GM23338 (cell line): ENCODE measurements around the gene OR1D5.

Experiments
- CREB1 ChIP-seq: fragments of 250-450 bp; sonication (Bioruptor Pico); IDR thresholded peaks from 2 replicates; pipeline ENCODE4 v1.5.0; 2020; ENCODE audit warnings: low read depth, mild to moderate bottlenecking, moderate library complexity
- EZH2 ChIP-seq: fragments of 200-600 bp; sonication (generic); IDR thresholded peaks from one replicate; pipeline ENCODE4 v1.8.0; 2017; ENCODE audit warnings: antibody characterized with exemption, mild to moderate bottlenecking, low read depth; ENCODE audit not compliant: unreplicated experiment
- EZH2phosphoT487 ChIP-seq: fragments of 200-600 bp; sonication (generic); IDR thresholded peaks from one replicate; pipeline ENCODE4 v1.8.1; 2018; ENCODE audit warnings: antibody characterized with exemption; ENCODE audit not compliant: unreplicated experiment
- JUNB ChIP-seq: IDR thresholded peaks from one replicate; pipeline ENCODE4 v1.6.1; 2016; ENCODE audit warnings: antibody characterized with exemption; ENCODE audit not compliant: unreplicated experiment
- NANOG ChIP-seq: IDR thresholded peaks from 2 replicates; pipeline ENCODE4 v1.6.1; 2016; ENCODE audit warnings: antibody characterized with exemption, borderline replicate concordance
- POLR2AphosphoS5 ChIP-seq: IDR thresholded peaks from 2 replicates; pipeline ENCODE4 v1.6.1; 2016; ENCODE audit warnings: antibody characterized with exemption, low read depth
- STAT1 ChIP-seq: IDR thresholded peaks from one replicate; pipeline ENCODE4 v1.6.1; 2016; ENCODE audit warnings: antibody characterized with exemption; ENCODE audit not compliant: unreplicated experiment
- ZNF114 ChIP-seq: fragments of 250-450 bp; sonication (Bioruptor Pico); IDR thresholded peaks from 2 replicates; pipeline ENCODE4 v1.5.0; 2020; ENCODE audit warnings: mild to moderate bottlenecking, moderate library complexity
- ZNF331 ChIP-seq: fragments of 250-450 bp; sonication (Bioruptor Pico); IDR thresholded peaks from 2 replicates; pipeline ENCODE4 v1.5.0; 2020; ENCODE audit warnings: low read depth, mild to moderate bottlenecking, moderate library complexity
- TF ChIP-seq, protein P1 (sequence below), 2 experiments: fragments of 200-600 bp in 1 of 2; sonication (generic) in 1 of 2; conservative IDR thresholded peaks; 2 replicates each; pipeline versions ENCODE4 v1.5.1 to v1.6.1; 2016 to 2017; ENCODE audit warnings: antibody characterized with exemption in 2 of 2, low read depth in 2 of 2, mild to moderate bottlenecking in 2 of 2, moderate library complexity in 1 of 2
- TF ChIP-seq, protein P2 (sequence below): IDR thresholded peaks from one replicate; pipeline ENCODE4 v1.6.1; 2018; ENCODE audit warnings: antibody characterized with exemption; ENCODE audit not compliant: unreplicated experiment

DNA sequence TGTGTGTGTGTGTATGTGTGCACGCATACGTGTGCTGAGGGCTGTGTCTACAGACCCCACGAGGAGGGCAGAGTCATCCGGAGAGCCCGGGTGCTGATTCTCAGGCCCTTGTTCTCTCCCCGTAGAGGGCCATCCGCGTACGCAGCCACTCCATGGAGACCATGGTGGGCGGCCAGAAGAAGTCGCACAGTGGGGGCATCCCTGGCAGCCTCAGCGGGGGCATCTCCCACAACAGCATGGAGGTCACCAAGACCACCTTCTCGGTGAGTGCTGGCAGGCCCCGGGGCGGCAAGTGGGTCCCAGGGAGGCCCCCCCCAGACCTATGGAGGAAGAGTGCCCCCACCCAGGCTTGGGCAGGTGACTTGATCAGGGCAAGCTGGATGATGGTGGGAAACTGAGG, 45.5 kb downstream of the OR1D5 start:
- TF ChIP-seq EZH2phosphoT487: no peak
- TF ChIP-seq, protein P1, sequence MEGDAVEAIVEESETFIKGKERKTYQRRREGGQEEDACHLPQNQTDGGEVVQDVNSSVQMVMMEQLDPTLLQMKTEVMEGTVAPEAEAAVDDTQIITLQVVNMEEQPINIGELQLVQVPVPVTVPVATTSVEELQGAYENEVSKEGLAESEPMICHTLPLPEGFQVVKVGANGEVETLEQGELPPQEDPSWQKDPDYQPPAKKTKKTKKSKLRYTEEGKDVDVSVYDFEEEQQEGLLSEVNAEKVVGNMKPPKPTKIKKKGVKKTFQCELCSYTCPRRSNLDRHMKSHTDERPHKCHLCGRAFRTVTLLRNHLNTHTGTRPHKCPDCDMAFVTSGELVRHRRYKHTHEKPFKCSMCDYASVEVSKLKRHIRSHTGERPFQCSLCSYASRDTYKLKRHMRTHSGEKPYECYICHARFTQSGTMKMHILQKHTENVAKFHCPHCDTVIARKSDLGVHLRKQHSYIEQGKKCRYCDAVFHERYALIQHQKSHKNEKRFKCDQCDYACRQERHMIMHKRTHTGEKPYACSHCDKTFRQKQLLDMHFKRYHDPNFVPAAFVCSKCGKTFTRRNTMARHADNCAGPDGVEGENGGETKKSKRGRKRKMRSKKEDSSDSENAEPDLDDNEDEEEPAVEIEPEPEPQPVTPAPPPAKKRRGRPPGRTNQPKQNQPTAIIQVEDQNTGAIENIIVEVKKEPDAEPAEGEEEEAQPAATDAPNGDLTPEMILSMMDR (conservative IDR thresholded peaks at IDR 0.05; ENCODE audit: low read depth in 2 of 2): no peak
- no peak for TF ChIP-seq ZNF331 (CRISPR knock-in tag)
- no peak for TF ChIP-seq EZH2
- TF ChIP-seq POLR2AphosphoS5: no peak
- TF ChIP-seq, protein P2, sequence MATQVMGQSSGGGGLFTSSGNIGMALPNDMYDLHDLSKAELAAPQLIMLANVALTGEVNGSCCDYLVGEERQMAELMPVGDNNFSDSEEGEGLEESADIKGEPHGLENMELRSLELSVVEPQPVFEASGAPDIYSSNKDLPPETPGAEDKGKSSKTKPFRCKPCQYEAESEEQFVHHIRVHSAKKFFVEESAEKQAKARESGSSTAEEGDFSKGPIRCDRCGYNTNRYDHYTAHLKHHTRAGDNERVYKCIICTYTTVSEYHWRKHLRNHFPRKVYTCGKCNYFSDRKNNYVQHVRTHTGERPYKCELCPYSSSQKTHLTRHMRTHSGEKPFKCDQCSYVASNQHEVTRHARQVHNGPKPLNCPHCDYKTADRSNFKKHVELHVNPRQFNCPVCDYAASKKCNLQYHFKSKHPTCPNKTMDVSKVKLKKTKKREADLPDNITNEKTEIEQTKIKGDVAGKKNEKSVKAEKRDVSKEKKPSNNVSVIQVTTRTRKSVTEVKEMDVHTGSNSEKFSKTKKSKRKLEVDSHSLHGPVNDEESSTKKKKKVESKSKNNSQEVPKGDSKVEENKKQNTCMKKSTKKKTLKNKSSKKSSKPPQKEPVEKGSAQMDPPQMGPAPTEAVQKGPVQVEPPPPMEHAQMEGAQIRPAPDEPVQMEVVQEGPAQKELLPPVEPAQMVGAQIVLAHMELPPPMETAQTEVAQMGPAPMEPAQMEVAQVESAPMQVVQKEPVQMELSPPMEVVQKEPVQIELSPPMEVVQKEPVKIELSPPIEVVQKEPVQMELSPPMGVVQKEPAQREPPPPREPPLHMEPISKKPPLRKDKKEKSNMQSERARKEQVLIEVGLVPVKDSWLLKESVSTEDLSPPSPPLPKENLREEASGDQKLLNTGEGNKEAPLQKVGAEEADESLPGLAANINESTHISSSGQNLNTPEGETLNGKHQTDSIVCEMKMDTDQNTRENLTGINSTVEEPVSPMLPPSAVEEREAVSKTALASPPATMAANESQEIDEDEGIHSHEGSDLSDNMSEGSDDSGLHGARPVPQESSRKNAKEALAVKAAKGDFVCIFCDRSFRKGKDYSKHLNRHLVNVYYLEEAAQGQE: no peak
- no peak for TF ChIP-seq ZNF114
- TF ChIP-seq STAT1: no peak
- TF ChIP-seq CREB1 (CRISPR knock-in tag): no peak
- TF ChIP-seq NANOG: no peak
- TF ChIP-seq JUNB: no peak
